B cell (primary cell): ENCODE measurements around the gene HGS. TPM values are rescaled to one million over a fixed set of nuclear protein-coding genes. Genes with fewer than 3 reads are reported as not detected.

ENCODE experiments used
- ATAC-seq: fragments of 200-7000 bp; cut with Tn5 transposase; one replicate; pipeline ENCODE4 v1.10.0; 2021; ENCODE audit warnings: low read depth, mild to moderate bottlenecking, moderate number of reproducible peaks, moderate library complexity
- CTCF ChIA-PET: fragments of 350-600 bp; sonication (Branson Sonifier 250); formaldehyde crosslinking; loops from one replicate; lab custom pipeline; 2021; ENCODE audit warnings: antibody characterized with exemption, inconsistent platforms; lab: Charles Lee
- POLR2A ChIA-PET: fragments of 350-600 bp; sonication (Branson Sonifier 250); formaldehyde crosslinking; loops from one replicate; lab custom pipeline; 2021; ENCODE audit warnings: antibody characterized with exemption; lab: Charles Lee
- DNase-seq: peaks from one replicate; pipeline ENCODE4 v3.0.0; 2013
- H2AFZ ChIP-seq: 2 replicates; pipeline ENCODE4 v1.6.1; 2012; ENCODE audit warnings: mild to moderate bottlenecking, low read depth, low read length; ENCODE audit not compliant: insufficient read depth, poor library complexity, severe bottlenecking
- H3K27ac ChIP-seq, 2 donors: 1 replicate in 1 of 2; 2 replicates in 1 of 2; pipeline ENCODE4 v1.5.1; 2012 to 2013; ENCODE audit warnings: low read length in 2 of 2, mild to moderate bottlenecking in 2 of 2, moderate library complexity in 1 of 2
- H3K27me3 ChIP-seq, 4 experiments: fragments of 200-600 bp in 1 of 4; sonication (generic) in 1 of 4; replicated peaks in 1 of 4; 1 replicate in 2 of 4; 2 replicates in 2 of 4; pipeline versions ENCODE4 v1.6.1 to v1.7.0; 2013 to 2016; ENCODE audit warnings: low read length in 3 of 4, mild to moderate bottlenecking in 2 of 4, mixed read lengths in 1 of 4, moderate library complexity in 1 of 4; ENCODE audit not compliant: insufficient read depth in 4 of 4, control insufficient read depth in 3 of 4; ENCODE audit errors: control extremely low read depth in 1 of 4
- H3K36me3 ChIP-seq, 2 experiments: replicated peaks in 1 of 2; 1 replicate in 1 of 2; 2 replicates in 1 of 2; pipeline versions ENCODE4 v1.6.1 to v1.7.1; 2013; ENCODE audit warnings: low read length in 1 of 2; ENCODE audit not compliant: insufficient read depth in 2 of 2, control insufficient read depth in 1 of 2; ENCODE audit errors: control extremely low read depth in 1 of 2, extremely low read depth in 1 of 2
- H3K4me1 ChIP-seq, 2 donors: fragments of 200-600 bp in 1 of 2; sonication (generic) in 1 of 2; 1 replicate in 1 of 2; 2 replicates in 1 of 2; pipeline versions ENCODE4 v1.5.1 to v1.6.1; 2013 to 2017; ENCODE audit warnings: low read length in 2 of 2; ENCODE audit not compliant: control insufficient read depth in 2 of 2, insufficient read depth in 2 of 2
- H3K4me2 ChIP-seq: replicated peaks from 2 replicates; pipeline ENCODE3; 2012; ENCODE audit warnings: mild to moderate bottlenecking, low read depth, low read length; ENCODE audit not compliant: poor library complexity, severe bottlenecking
- H3K4me3 ChIP-seq, 5 experiments: fragments of 200-600 bp in 1 of 5; sonication (generic) in 1 of 5; 1 replicate in 3 of 5; 2 replicates in 2 of 5; pipeline versions ENCODE4 v1.5.1 to v1.7.0; 2011 to 2016; ENCODE audit warnings: low read length in 4 of 5, mild to moderate bottlenecking in 4 of 5, low read depth in 2 of 5, control low read depth in 1 of 5, moderate library complexity in 1 of 5; ENCODE audit not compliant: insufficient read depth in 1 of 5; ENCODE audit errors: control extremely low read depth in 1 of 5, extremely low read depth in 1 of 5
- H3K79me2 ChIP-seq: fragments of 200-600 bp; sonication (generic); one replicate; pipeline ENCODE4 v1.6.0; 2016; ENCODE audit warnings: low read length; ENCODE audit not compliant: control insufficient read depth, insufficient read depth
- H3K9ac ChIP-seq: fragments of 200-600 bp; sonication (generic); 2 replicates; pipeline ENCODE4 v1.6.1; 2017; ENCODE audit warnings: mild to moderate bottlenecking, low read length, moderate library complexity
- H3K9me3 ChIP-seq, 3 donors: one replicate each; pipeline versions ENCODE4 v1.6.1 to v1.7.1; 2013; ENCODE audit warnings: low read length in 2 of 3; ENCODE audit not compliant: control insufficient read depth in 2 of 3, insufficient read depth in 1 of 3; ENCODE audit errors: control extremely low read depth in 1 of 3
- H4K20me1 ChIP-seq: 2 replicates; pipeline ENCODE4 v1.6.0; 2012; ENCODE audit warnings: mild to moderate bottlenecking, low read length; ENCODE audit not compliant: insufficient read depth, control insufficient read depth, poor library complexity, severe bottlenecking
- H3K27ac Mint-ChIP-seq: one replicate; pipeline ENCODE4 v1.8.0; 2021; ENCODE audit warnings: mixed read lengths
- H3K27me3 Mint-ChIP-seq: one replicate; pipeline ENCODE4 v1.8.0; 2021; ENCODE audit warnings: mixed read lengths
- H3K4me1 Mint-ChIP-seq: one replicate; pipeline ENCODE4 v1.8.0; 2021; ENCODE audit warnings: mixed read lengths
- H3K4me3 Mint-ChIP-seq: one replicate; pipeline ENCODE4 v1.8.0; 2021; ENCODE audit warnings: mixed read lengths
- H3K9me3 Mint-ChIP-seq: one replicate; pipeline ENCODE4 v1.8.0; 2022; ENCODE audit warnings: mixed read lengths; ENCODE audit not compliant: insufficient read depth
- CTCF ChIP-seq: fragments of 200-600 bp; IDR thresholded peaks from one replicate; pipeline ENCODE4 v1.8.0; 2022; ENCODE audit warnings: antibody characterized with exemption, mild to moderate bottlenecking
- EZH2 ChIP-seq: IDR thresholded peaks from 2 replicates; pipeline ENCODE4 v1.6.1; 2012; ENCODE audit warnings: borderline replicate concordance, low read depth, mild to moderate bottlenecking, moderate library complexity, low read length; ENCODE audit not compliant: insufficient read depth, poor library complexity, severe bottlenecking
- WGBS: methylation state at CpG from one replicate; pipeline ENCODE4 v1.1.5; 2013; ENCODE audit warnings: missing lambda C conversion rate; ENCODE audit not compliant: insufficient coverage; 5-methylcytosine and 5-hydroxymethylcytosine counted together
- intact Hi-C: fragments of 100-400 bp; cut with micrococcal nuclease; formaldehyde crosslinking; loops from one replicate; pipeline ENCODE4 v1.10.0; 2022
- polyA plus RNA-seq: library from polyadenylated mRNA; depleted of rRNA; stranded (reverse); fragments of >200 nt; gene quantifications from 2 replicates; pipeline ENCODE4 v1.2.3, GENCODE V29; 2012
- total RNA-seq, 2 donors: library from RNA; stranded (reverse); fragments of 120-200 nt in 1 of 2; gene quantifications; 1 replicate in 1 of 2; 2 replicates in 1 of 2; pipeline versions ENCODE4 v1.2.3 to v1.2.4, GENCODE V29; 2013 to 2022

HGS gene
- total and polyA plus RNA-seq, 2 donors (not counting 1 experiment from before 2014, with no cell fraction given): 184 to 220 TPM

DNA sequence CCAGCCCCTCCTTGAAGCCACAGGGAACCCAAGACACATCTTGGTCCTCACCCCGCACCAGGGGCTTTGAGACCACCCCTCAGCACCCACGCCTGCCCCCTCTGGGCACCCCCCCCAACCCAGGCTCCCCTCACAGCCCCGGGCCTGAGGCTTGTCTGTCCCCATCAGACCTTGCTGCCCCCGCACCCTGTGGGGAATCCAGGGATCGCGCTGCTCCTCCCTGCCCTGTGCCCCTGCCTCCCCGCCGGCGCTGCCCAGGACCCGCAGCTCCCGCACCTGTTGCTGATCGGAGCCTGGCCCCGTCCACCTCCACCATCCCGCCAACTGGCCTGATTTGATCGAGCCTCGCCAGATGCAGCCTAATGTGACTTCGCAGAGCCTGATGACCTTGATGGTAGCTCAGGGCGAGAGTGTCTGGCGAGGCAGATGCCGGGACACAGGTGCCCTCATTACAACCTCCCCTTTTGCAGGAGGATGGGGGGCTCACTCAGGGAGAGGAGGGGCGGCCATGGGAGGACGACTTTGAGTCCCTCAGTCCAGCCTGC, 57.3 kb downstream of the HGS start:
- no peak overlapping the region for H3K27ac ChIP-seq
- H3K4me3 ChIP-seq: no peak overlapping the region
- H3K9ac ChIP-seq: no peak overlapping the region
- no peaks in the 10 kb centered on the region for H3K36me3 ChIP-seq
- Mint-ChIP-seq H3K4me3 (no peak overlapping the region), H3K27me3 (peaks cover 4% of the 10 kb centered on the region), H3K4me1 (no peaks in the 10 kb centered on the region), H3K27ac (no peak overlapping the region), H3K9me3 (no peaks in the 10 kb centered on the region)
- TF ChIP-seq EZH2 (no peak), CTCF (no peak)
- POLR2A ChIA-PET: no interaction called here
- peaks cover 0 to 1% of the 10 kb centered on the region in 2 donors for H3K4me1 ChIP-seq
- no peak for DNase-seq
- peaks cover 0 to 15% (median 0%) of the 10 kb centered on the region in 4 experiments for H3K27me3 ChIP-seq
- peaks cover 0 to 3% (median 0%) of the 10 kb centered on the region in 3 donors for H3K9me3 ChIP-seq
- no peak overlapping the region for H3K4me2 ChIP-seq
- ATAC-seq: no peak
- intact Hi-C loops: no loop called here
- H2AFZ ChIP-seq: no peak overlapping the region
- WGBS: 42% methylated on average over 17 of the region's 22 CpGs
- H3K79me2 ChIP-seq: no peaks in the 10 kb centered on the region
- H4K20me1 ChIP-seq: no peaks in the 10 kb centered on the region
- CTCF ChIA-PET: interaction anchor here (0.5 kb wide), 1 partner anchor 15 kb away, joined by 3 read pairs; no protein-coding TSS in a partner anchor

- Mint-ChIP-seq H3K27ac (no peak overlapping the region), H3K27me3 (peaks cover 4% of the 10 kb centered on the region), H3K4me1 (no peaks in the 10 kb centered on the region), H3K4me3 (no peak overlapping the region), H3K9me3 (no peaks in the 10 kb centered on the region)
- 75% methylated on average over 24 of the region's 26 CpGs for WGBS
- Histone ChIP-seq H3K27me3 (peaks cover 0 to 15% (median 0%) of the 10 kb centered on the region in 4 experiments), H3K36me3 (no peaks in the 10 kb centered on the region), H3K9ac (no peak overlapping the region), H3K79me2 (no peaks in the 10 kb centered on the region), H3K4me3 (no peak overlapping the region), H3K4me1 (no peaks in the 10 kb centered on the region), H3K4me2 (no peak overlapping the region), H3K9me3 (peaks cover 0 to 3% (median 0%) of the 10 kb centered on the region in 3 donors), H4K20me1 (no peaks in the 10 kb centered on the region), H2AFZ (no peak overlapping the region), H3K27ac (no peak overlapping the region)
- intact Hi-C loops: no loop called here
- TF ChIP-seq EZH2: no peak
- TF ChIP-seq CTCF: no peak
- DNase-seq (no peak), ATAC-seq (no peak)
- ChIA-PET CTCF (interaction anchor here (0.5 kb wide), 1 partner anchor 16 kb away, joined by 3 read pairs; no protein-coding TSS in a partner anchor), POLR2A (no interaction called here)
Observed at GRCh38 chr17:81741594-81742452, 58.0 kb downstream of the HGS start.
